OCI-LY3 (cell line): ENCODE data around the gene TAOK2.

Experiments
- H2AFZ ChIP-seq: fragments of 200-600, 300-600 bp; shearing (Covaris generic); 2 replicates; pipeline ENCODE4 v1.6.0; 2014; ENCODE audit warnings: antibody characterized with exemption, low read depth, low read length
- H3K27ac ChIP-seq: fragments of 200-600, 300-600 bp; sonication (generic); 2 replicates; pipeline ENCODE4 v1.5.1; 2014; ENCODE audit warnings: mild to moderate bottlenecking, low read length, moderate library complexity, mixed read lengths
- H3K27me3 ChIP-seq: fragments of 200-600, 300-600 bp; sonication (generic); 2 replicates; pipeline ENCODE4 v1.6.1; 2014; ENCODE audit warnings: low read depth, low read length, mixed read lengths
- H3K36me3 ChIP-seq: fragments of 200-600, 300-600 bp; sonication (generic); replicated peaks from 2 replicates; pipeline ENCODE3; 2014; ENCODE audit warnings: low read depth, low read length, mixed read lengths
- H3K4me1 ChIP-seq: fragments of 300-600, 200-600 bp; sonication (generic); 2 replicates; pipeline ENCODE4 v1.6.1; 2014; ENCODE audit warnings: low read length, mixed read lengths
- H3K4me2 ChIP-seq: fragments of 200-600, 300-600 bp; sonication (generic); 2 replicates; pipeline ENCODE4 v1.6.1; 2014; ENCODE audit warnings: low read length, mixed read lengths
- H3K4me3 ChIP-seq: fragments of 300-600, 200-600 bp; sonication (generic); 2 replicates; pipeline ENCODE4 v1.5.1; 2014; ENCODE audit warnings: antibody characterized with exemption, mild to moderate bottlenecking, low read length, moderate library complexity
- H3K79me2 ChIP-seq: fragments of 300-600, 200-600 bp; shearing (Covaris generic); 2 replicates; pipeline ENCODE4 v1.6.1; 2014; ENCODE audit warnings: mild to moderate bottlenecking, low read length, mixed read lengths
- H3K9ac ChIP-seq: fragments of 300-600, 200-600 bp; shearing (Covaris generic); 2 replicates; pipeline ENCODE4 v1.6.0; 2014; ENCODE audit warnings: mild to moderate bottlenecking, low read length, moderate library complexity
- H3K9me3 ChIP-seq: fragments of 200-600, 300-600 bp; shearing (Covaris generic); 2 replicates; pipeline ENCODE4 v1.6.1; 2014; ENCODE audit warnings: low read length, mixed read lengths; ENCODE audit not compliant: insufficient read depth
- H4K20me1 ChIP-seq: fragments of 200-600, 300-600 bp; sonication (generic); 2 replicates; pipeline ENCODE4 v1.6.1; 2016; ENCODE audit warnings: low read length, mixed read lengths; ENCODE audit not compliant: insufficient read depth
- CTCF ChIP-seq: fragments of 200-600, 300-600 bp; sonication (generic); IDR thresholded peaks from 2 replicates; pipeline ENCODE4 v1.5.1; 2014; ENCODE audit warnings: antibody characterized with exemption, low read length, low read depth
- EZH2phosphoT487 ChIP-seq: fragments of 200-600 bp; shearing (Covaris generic); IDR thresholded peaks from 2 replicates; pipeline ENCODE4 v1.6.1; 2018; ENCODE audit warnings: antibody characterized with exemption, mixed run types, low read depth

The TAOK2 gene

GRCh38 chr16:29977063-29977825 is 3.6 kb downstream of the TAOK2 start:
- Histone ChIP-seq H3K4me1 (peaks cover 22% of the 10 kb centered on the region), H3K36me3 (peaks cover 33% of the 10 kb centered on the region), H3K4me3 (no peak overlapping the region), H3K9ac (no peak overlapping the region), H3K27me3 (no peaks in the 10 kb centered on the region), H3K79me2 (peaks cover 40% of the 10 kb centered on the region), H2AFZ (no peak overlapping the region), H3K27ac (no peak overlapping the region), H3K9me3 (no peaks in the 10 kb centered on the region), H4K20me1 (peaks cover 25% of the 10 kb centered on the region; the same call in 1 of the 2 replicates), H3K4me2 (no peak overlapping the region)
- TF ChIP-seq CTCF (no peak), EZH2phosphoT487 (no peak)

DNA sequence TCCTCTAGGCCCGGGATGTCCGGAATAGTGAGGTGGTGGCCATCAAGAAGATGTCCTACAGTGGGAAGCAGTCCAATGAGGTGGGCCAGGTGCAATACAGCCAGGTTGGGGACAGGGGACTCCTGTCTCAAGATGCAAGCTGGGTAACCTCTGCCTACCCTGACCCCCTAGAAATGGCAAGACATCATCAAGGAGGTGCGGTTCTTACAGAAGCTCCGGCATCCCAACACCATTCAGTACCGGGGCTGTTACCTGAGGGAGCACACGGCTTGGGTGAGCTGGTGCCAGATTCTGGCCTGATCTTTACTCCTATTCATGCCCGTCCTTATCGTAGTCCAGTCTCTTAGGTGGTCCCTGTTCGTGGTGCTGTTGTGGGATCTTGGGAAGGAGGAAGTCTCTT is 4.4 kb downstream of the TAOK2 start:
- Histone ChIP-seq H3K4me3 (no peak overlapping the region), H3K9ac (no peak overlapping the region), H3K9me3 (no peaks in the 10 kb centered on the region), H3K79me2 (peaks cover 40% of the 10 kb centered on the region), H3K36me3 (peaks cover 32% of the 10 kb centered on the region), H3K27me3 (no peaks in the 10 kb centered on the region), H3K27ac (no peak overlapping the region), H4K20me1 (peaks cover 25% of the 10 kb centered on the region; the same call in 1 of the 2 replicates), H3K4me1 (peaks cover 19% of the 10 kb centered on the region), H2AFZ (no peak overlapping the region), H3K4me2 (no peak overlapping the region)
- no peak for TF ChIP-seq EZH2phosphoT487
- TF ChIP-seq CTCF, result no peak

GRCh38 chr16:29978564-29979270 is 5.0 kb downstream of the TAOK2 start:
- peaks cover 38% of the 10 kb centered on the region for H3K36me3 ChIP-seq
- no peak overlapping the region for H3K4me3 ChIP-seq
- no peak for TF ChIP-seq CTCF
- TF ChIP-seq EZH2phosphoT487, result no peak
- H3K9me3 ChIP-seq, result no peaks in the 10 kb centered on the region
- H4K20me1 ChIP-seq, result peaks cover 25% of the 10 kb centered on the region; the same call in 1 of the 2 replicates
- no peaks in the 10 kb centered on the region for H3K27me3 ChIP-seq
- H3K27ac ChIP-seq, result no peak overlapping the region
- H2AFZ ChIP-seq, result no peak overlapping the region
- peaks cover 17% of the 10 kb centered on the region for H3K4me1 ChIP-seq
- H3K9ac ChIP-seq, result no peak overlapping the region
- H3K4me2 ChIP-seq, result no peak overlapping the region
- H3K79me2 ChIP-seq, result peaks cover 40% of the 10 kb centered on the region

GRCh38 chr16:29982560-29983419 is 9.1 kb downstream of the TAOK2 start:
- H3K9ac ChIP-seq, result no peak overlapping the region
- H3K27ac ChIP-seq, result no peak overlapping the region
- no peak for TF ChIP-seq CTCF
- no peak for TF ChIP-seq EZH2phosphoT487
- no peaks in the 10 kb centered on the region for H4K20me1 ChIP-seq
- no peak overlapping the region for H3K4me2 ChIP-seq
- H3K4me3 ChIP-seq, result no peak overlapping the region
- no peaks in the 10 kb centered on the region for H3K9me3 ChIP-seq
- H3K27me3 ChIP-seq, result no peaks in the 10 kb centered on the region
- H3K4me1 ChIP-seq, result no peaks in the 10 kb centered on the region
- no peaks in the 10 kb centered on the region for H3K79me2 ChIP-seq
- peaks cover 55% of the 10 kb centered on the region for H3K36me3 ChIP-seq
- H2AFZ ChIP-seq, result no peak overlapping the region
